Fibroblast of lung (primary cell): ENCODE data around the gene CSH2. TPM values are rescaled to one million over a fixed set of nuclear protein-coding genes. Genes with fewer than 3 reads are reported as not detected.

Experiments used
- DNase-seq, 2 donors: peaks; one replicate each; pipeline versions ENCODE4 v3.0.0 to v3.0.0-alpha.2; 2010; ENCODE audit warnings: low read depth in 2 of 2
- H2AFZ ChIP-seq: 2 replicates; pipeline ENCODE4 v1.5.1; 2012; ENCODE audit warnings: low read length, control low read depth, inconsistent platforms
- H3K27ac ChIP-seq: 2 replicates; pipeline ENCODE4 v1.5.1; 2011; ENCODE audit warnings: low read length, control low read depth; ENCODE audit not compliant: insufficient read depth
- H3K27me3 ChIP-seq: 2 replicates; pipeline ENCODE4 v1.5.1; 2011; ENCODE audit warnings: mild to moderate bottlenecking, low read length; ENCODE audit not compliant: control insufficient read depth, insufficient read depth
- H3K36me3 ChIP-seq: 2 replicates; pipeline ENCODE4 v1.5.1; 2011; ENCODE audit warnings: low read length; ENCODE audit not compliant: control insufficient read depth, insufficient read depth
- H3K4me1 ChIP-seq: 2 replicates; pipeline ENCODE4 v1.5.1; 2011; ENCODE audit warnings: low read length; ENCODE audit not compliant: control insufficient read depth, insufficient read depth; ENCODE audit errors: extremely low read depth
- H3K4me2 ChIP-seq: 2 replicates; pipeline ENCODE4 v1.5.1; 2011; ENCODE audit warnings: low read length, control low read depth; ENCODE audit not compliant: insufficient read depth; ENCODE audit errors: extremely low read depth
- H3K4me3 ChIP-seq, 4 experiments: fragments of 200-600 bp in 1 of 4; sonication (generic) in 1 of 4; replicated peaks in 1 of 4; 2 replicates each; pipeline ENCODE4 v1.5.1; 2011 to 2016; ENCODE audit warnings: low read length in 4 of 4, low read depth in 3 of 4, mild to moderate bottlenecking in 3 of 4, control low read depth in 2 of 4, inconsistent platforms in 1 of 4, mixed read lengths in 1 of 4; ENCODE audit not compliant: insufficient read depth in 1 of 4; ENCODE audit errors: control extremely low read depth in 1 of 4
- H3K79me2 ChIP-seq: 2 replicates; pipeline ENCODE4 v1.5.1; 2012; ENCODE audit warnings: mild to moderate bottlenecking, low read length, inconsistent platforms; ENCODE audit not compliant: control insufficient read depth, insufficient read depth
- H3K9ac ChIP-seq: 2 replicates; pipeline ENCODE4 v1.5.1; 2011; ENCODE audit warnings: mild to moderate bottlenecking, low read length, control low read depth; ENCODE audit not compliant: insufficient read depth
- H3K9me3 ChIP-seq: 2 replicates; pipeline ENCODE4 v1.5.1; 2012; ENCODE audit warnings: low read depth, low read length; ENCODE audit not compliant: control insufficient read depth, insufficient read depth
- H4K20me1 ChIP-seq: 2 replicates; pipeline ENCODE4 v1.5.1; 2011; ENCODE audit warnings: low read length; ENCODE audit not compliant: control insufficient read depth, insufficient read depth; ENCODE audit errors: extremely low read depth
- EZH2 ChIP-seq: IDR thresholded peaks from 2 replicates; pipeline ENCODE4 v1.5.1; 2012; ENCODE audit warnings: low read length, control low read depth, mild to moderate bottlenecking; ENCODE audit errors: missing control alignments
- polyA plus RNA-seq, 2 donors: library from polyadenylated mRNA; depleted of rRNA in 1 of 2; stranded (reverse) in 1 of 2; unstranded in 1 of 2; fragments of >200 nt; gene quantifications; 2 replicates each; pipeline ENCODE4 v1.2.1, GENCODE V29; 2011 to 2012; ENCODE audit warnings: missing spikeins in 1 of 2
- total RNA-seq: library from RNA; depleted of rRNA; stranded (reverse); fragments of >200 nt; gene quantifications from 2 replicates; pipeline ENCODE4 v1.2.1, GENCODE V29; 2014
- TF ChIP-seq, protein P1 (sequence below), 2 donors: IDR thresholded peaks in 1 of 2; conservative IDR thresholded peaks in 1 of 2; 1 replicate in 1 of 2; 2 replicates in 1 of 2; pipeline ENCODE4 v1.5.1; 2011 to 2012; ENCODE audit warnings: low read length in 2 of 2, control low read depth in 1 of 2, inconsistent platforms in 1 of 2, low read depth in 1 of 2, mild to moderate bottlenecking in 1 of 2

CSH2 gene
- total and polyA plus RNA-seq, 2 donors (not counting 1 experiment from before 2014, with no cell fraction given) = not detected

DNA sequence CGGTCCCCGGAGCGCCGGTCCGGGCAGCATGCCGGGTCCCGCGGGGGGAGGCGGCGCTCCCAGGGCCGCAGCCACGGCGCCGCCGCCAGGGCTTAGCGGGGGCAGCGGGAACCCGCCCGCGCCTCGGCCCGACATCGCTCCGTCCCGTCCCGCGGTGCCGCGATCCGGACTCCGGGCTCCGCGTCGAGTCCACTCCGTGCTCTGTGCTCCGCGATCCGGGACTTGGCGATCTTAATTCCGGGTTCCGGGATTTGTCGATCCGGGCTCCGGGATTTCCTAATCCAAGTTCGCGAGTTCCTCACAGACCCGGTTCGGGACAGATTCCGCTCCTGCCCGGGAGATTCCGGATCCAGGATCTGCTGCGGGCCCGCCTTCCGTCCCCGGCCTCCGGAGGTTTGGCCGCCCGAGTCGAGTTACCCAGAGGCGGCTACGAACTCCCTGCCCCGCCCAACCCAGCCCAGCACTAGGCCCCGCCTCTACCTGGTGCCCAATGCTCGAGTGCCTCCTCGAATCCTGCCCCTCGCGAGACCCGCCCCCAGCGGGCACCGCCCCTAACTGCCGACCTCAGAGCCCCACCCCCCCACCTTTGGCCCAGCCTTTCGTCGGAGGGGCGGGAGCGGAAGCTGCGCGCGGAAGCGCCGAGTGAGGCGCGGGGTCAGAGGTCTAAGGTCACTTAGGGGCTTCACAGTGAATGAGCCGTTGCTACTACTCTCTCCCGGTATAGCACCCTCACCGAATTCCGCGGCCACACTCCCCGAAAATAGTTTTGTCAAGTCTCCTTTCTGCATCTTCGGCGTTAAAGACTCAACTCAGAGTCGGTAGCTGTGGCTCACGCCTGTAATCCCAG, 30.7 kb downstream of the CSH2 start, which contains the start of gene SMARCD2:
Gene SMARCD2, minus strand, starts transcription at position 146 of the 847 bp plus-strand sequence. Its CDS starts 11 bp downstream, at position 135.
- Histone ChIP-seq H3K9ac (peak within 1 kb of the TSS; percentile 67), H4K20me1 (no peaks in the 10 kb centered on the region), H3K27ac (peak within 1 kb of the TSS; percentile 80), H3K4me2 (peak within 1 kb of the TSS; percentile 96), H3K27me3 (no peaks in the 10 kb centered on the region), H3K9me3 (no peaks in the 10 kb centered on the region), H3K4me3 (peak within 1 kb of the TSS; percentile 53 to 83 (median 76)), H2AFZ (peak within 1 kb of the TSS; percentile 11), H3K4me1 (peaks cover 20% of the 10 kb centered on the region), H3K79me2 (peaks cover 39% of the 10 kb centered on the region), H3K36me3 (no peaks in the 10 kb centered on the region)
- no peak for TF ChIP-seq EZH2
- TF ChIP-seq, protein P1, sequence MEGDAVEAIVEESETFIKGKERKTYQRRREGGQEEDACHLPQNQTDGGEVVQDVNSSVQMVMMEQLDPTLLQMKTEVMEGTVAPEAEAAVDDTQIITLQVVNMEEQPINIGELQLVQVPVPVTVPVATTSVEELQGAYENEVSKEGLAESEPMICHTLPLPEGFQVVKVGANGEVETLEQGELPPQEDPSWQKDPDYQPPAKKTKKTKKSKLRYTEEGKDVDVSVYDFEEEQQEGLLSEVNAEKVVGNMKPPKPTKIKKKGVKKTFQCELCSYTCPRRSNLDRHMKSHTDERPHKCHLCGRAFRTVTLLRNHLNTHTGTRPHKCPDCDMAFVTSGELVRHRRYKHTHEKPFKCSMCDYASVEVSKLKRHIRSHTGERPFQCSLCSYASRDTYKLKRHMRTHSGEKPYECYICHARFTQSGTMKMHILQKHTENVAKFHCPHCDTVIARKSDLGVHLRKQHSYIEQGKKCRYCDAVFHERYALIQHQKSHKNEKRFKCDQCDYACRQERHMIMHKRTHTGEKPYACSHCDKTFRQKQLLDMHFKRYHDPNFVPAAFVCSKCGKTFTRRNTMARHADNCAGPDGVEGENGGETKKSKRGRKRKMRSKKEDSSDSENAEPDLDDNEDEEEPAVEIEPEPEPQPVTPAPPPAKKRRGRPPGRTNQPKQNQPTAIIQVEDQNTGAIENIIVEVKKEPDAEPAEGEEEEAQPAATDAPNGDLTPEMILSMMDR (conservative IDR thresholded peaks at IDR 0.05 in 1 of 2, IDR thresholded peaks at IDR 0.05 in 1 of 2; ENCODE audit: low read depth in 1 of 2, low read length in 2 of 2) = no peak
- DNase-seq = peak; percentile 100

GRCh38 chr17:63842173-63842539, 31.3 kb downstream of the CSH2 start:
- Histone ChIP-seq H3K27ac (peak overlapping the region; percentile 75), H3K27me3 (no peaks in the 10 kb centered on the region), H3K9me3 (no peaks in the 10 kb centered on the region), H4K20me1 (no peaks in the 10 kb centered on the region), H3K36me3 (no peaks in the 10 kb centered on the region), H3K4me1 (peaks cover 20% of the 10 kb centered on the region), H3K4me2 (peak overlapping the region; percentile 96), H3K9ac (peak overlapping the region; percentile 67), H2AFZ (no peak overlapping the region), H3K79me2 (peaks cover 45% of the 10 kb centered on the region), H3K4me3 (peak overlapping the region; percentile 53 to 83 (median 76))
- peak in 1 of 2 donors; percentile 14 for DNase-seq
- no peak for TF ChIP-seq EZH2
- TF ChIP-seq, protein P1 (conservative IDR thresholded peaks at IDR 0.05 in 1 of 2, IDR thresholded peaks at IDR 0.05 in 1 of 2; ENCODE audit: low read depth in 1 of 2, low read length in 2 of 2) = no peak

GRCh38 chr17:63841350-63842172, 31.9 kb downstream of the CSH2 start:
- Histone ChIP-seq H3K4me3 (peak overlapping the region; percentile 53 to 83 (median 76)), H3K27ac (peak overlapping the region; percentile 75), H2AFZ (no peak overlapping the region), H3K9me3 (no peaks in the 10 kb centered on the region), H3K4me1 (peaks cover 20% of the 10 kb centered on the region), H4K20me1 (no peaks in the 10 kb centered on the region), H3K9ac (peak overlapping the region; percentile 67), H3K27me3 (no peaks in the 10 kb centered on the region), H3K79me2 (peaks cover 47% of the 10 kb centered on the region), H3K36me3 (peaks cover 1% of the 10 kb centered on the region), H3K4me2 (peak overlapping the region; percentile 96)
- TF ChIP-seq, protein P1 (conservative IDR thresholded peaks at IDR 0.05 in 1 of 2, IDR thresholded peaks at IDR 0.05 in 1 of 2; ENCODE audit: low read depth in 1 of 2, low read length in 2 of 2) = no peak
- TF ChIP-seq EZH2 = no peak
- DNase-seq = peak; percentile 32 to 65
